ENCODE results near the gene RNF34.

DNA sequence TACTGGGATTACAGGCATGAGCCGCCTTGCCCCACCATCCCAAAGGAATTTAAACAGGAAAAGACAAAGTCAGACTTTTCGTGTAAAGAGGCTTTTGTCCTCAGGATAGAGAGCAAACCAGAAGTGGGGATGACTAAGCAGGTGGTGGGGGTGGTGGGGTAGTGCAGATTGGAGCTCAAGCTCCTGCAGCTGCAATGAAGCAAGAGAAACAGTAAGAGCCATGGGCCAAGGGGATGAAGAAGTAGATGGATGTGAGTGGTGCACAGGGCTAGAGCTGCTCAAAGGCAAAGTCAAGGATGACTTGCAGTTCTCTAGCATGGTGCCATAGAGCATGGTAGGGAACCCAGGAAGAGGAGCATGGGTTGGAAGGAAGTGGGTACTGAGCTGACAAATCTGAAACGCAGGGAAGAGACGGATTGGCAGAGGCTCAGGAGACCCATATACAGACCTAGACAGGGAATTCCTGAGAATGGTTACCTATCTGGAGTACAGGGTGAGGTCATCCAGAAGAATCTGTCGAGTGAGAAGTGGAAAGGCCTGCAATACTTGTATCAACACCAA is 11.4 kb upstream of the RNF34 start:
- TF ChIP-seq, protein P1, sequence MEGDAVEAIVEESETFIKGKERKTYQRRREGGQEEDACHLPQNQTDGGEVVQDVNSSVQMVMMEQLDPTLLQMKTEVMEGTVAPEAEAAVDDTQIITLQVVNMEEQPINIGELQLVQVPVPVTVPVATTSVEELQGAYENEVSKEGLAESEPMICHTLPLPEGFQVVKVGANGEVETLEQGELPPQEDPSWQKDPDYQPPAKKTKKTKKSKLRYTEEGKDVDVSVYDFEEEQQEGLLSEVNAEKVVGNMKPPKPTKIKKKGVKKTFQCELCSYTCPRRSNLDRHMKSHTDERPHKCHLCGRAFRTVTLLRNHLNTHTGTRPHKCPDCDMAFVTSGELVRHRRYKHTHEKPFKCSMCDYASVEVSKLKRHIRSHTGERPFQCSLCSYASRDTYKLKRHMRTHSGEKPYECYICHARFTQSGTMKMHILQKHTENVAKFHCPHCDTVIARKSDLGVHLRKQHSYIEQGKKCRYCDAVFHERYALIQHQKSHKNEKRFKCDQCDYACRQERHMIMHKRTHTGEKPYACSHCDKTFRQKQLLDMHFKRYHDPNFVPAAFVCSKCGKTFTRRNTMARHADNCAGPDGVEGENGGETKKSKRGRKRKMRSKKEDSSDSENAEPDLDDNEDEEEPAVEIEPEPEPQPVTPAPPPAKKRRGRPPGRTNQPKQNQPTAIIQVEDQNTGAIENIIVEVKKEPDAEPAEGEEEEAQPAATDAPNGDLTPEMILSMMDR (conservative IDR thresholded peaks at IDR 0.05; ENCODE audit: low read length), result no peak
- TF ChIP-seq EZH2phosphoT487 (IDR thresholded peaks at IDR 0.05; ENCODE audit: borderline replicate concordance), result no peak
